Activated naive CD4-positive, alpha-beta T cell treated with anti-CD3 and anti-CD28 coated beads, Interleukin-2, amount 50 U/mL, for 16 hours (primary cell): Measurements from ENCODE around the gene MYLK2.
"Not testable (repeated sequence)": the region's sequence is repeated elsewhere in the genome, so short reads cannot be mapped to it uniquely, and the experiment has no call there.

ENCODE experiments used
- DNase-seq: peaks from one replicate; pipeline ENCODE4 v3.0.0-alpha.2; 2020

Gene MYLK2

GRCh38 chr20:31816221-31816620, 2.9 kb upstream of the MYLK2 start:
- no peak for DNase-seq

GRCh38 chr20:31817461-31817860, 1.7 kb upstream of the MYLK2 start:
- DNase-seq = no peak

GRCh38 chr20:31818376-31818908, 714 bp upstream of the MYLK2 start:
- no peak for DNase-seq

- DNase-seq = no peak
Measured at GRCh38 chr20:31820228-31820627, 1.1 kb downstream of the MYLK2 start.

GRCh38 chr20:31821427-31821826, 2.3 kb downstream of the MYLK2 start:
- DNase-seq = no peak

GRCh38 chr20:31822421-31823330, 3.5 kb downstream of the MYLK2 start:
- DNase-seq = peak; percentile 73

GRCh38 chr20:31823360-31824124, 4.4 kb downstream of the MYLK2 start:
- no peak for DNase-seq

- DNase-seq = no peak
Measured at GRCh38 chr20:31824125-31824485, 4.9 kb downstream of the MYLK2 start.

- DNase-seq = no peak
Measured at GRCh38 chr20:31824554-31825313, 5.6 kb downstream of the MYLK2 start.

GRCh38 chr20:31826074-31826473, 6.9 kb downstream of the MYLK2 start:
- DNase-seq = no peak

GRCh38 chr20:31827059-31827458, 7.9 kb downstream of the MYLK2 start:
- DNase-seq = no peak

- DNase-seq = not testable (repeated sequence)
Measured at GRCh38 chr20:31828016-31828415, 8.9 kb downstream of the MYLK2 start.

- DNase-seq = no peak
Measured at GRCh38 chr20:31829731-31830130, 10.6 kb downstream of the MYLK2 start.

- no peak for DNase-seq
Measured at GRCh38 chr20:31830406-31830981, 11.3 kb downstream of the MYLK2 start.

GRCh38 chr20:31831211-31831610, 12.1 kb downstream of the MYLK2 start:
- DNase-seq = no peak

GRCh38 chr20:31831771-31832306, 12.7 kb downstream of the MYLK2 start:
- no peak for DNase-seq

- DNase-seq = peak; percentile 55
Measured at GRCh38 chr20:31833130-31833930, 14.2 kb downstream of the MYLK2 start.

GRCh38 chr20:31833931-31834521, 14.9 kb downstream of the MYLK2 start:
- no peak for DNase-seq

GRCh38 chr20:31835554-31835953, 16.4 kb downstream of the MYLK2 start:
- DNase-seq = no peak

GRCh38 chr20:31835977-31836852, 17.1 kb downstream of the MYLK2 start:
- no peak for DNase-seq
